DND-41 (cell line): ENCODE results near the gene CAD.

ENCODE experiments used
- CTCF ChIP-seq: IDR thresholded peaks from 2 replicates; pipeline ENCODE4 v1.5.1; 2012; ENCODE audit warnings: borderline replicate concordance, low read length, moderate library complexity, mild to moderate bottlenecking; ENCODE audit not compliant: poor library complexity, severe bottlenecking; ENCODE audit errors: extremely low read depth
- EZH2 ChIP-seq: IDR thresholded peaks from 3 replicates; pipeline ENCODE4 v1.6.1; 2012; ENCODE audit warnings: borderline replicate concordance, low read depth, mild to moderate bottlenecking, moderate library complexity, low read length, inconsistent platforms; ENCODE audit not compliant: severe bottlenecking

- no peak for TF ChIP-seq CTCF
- TF ChIP-seq EZH2, result no peak
Measured at GRCh38 chr2:27170581-27171337, 46.4 kb upstream of the CAD start.
